KMS-11 (cell line): ENCODE measurements around the gene CHCHD6.

Source experiments
- H2AFZ ChIP-seq: fragments of 200-600 bp; sonication (generic); 2 replicates; pipeline ENCODE4 v1.6.1; 2016; ENCODE audit warnings: antibody characterized with exemption, mixed run types, low read depth
- H3K27ac ChIP-seq: fragments of 200-600 bp; sonication (generic); 2 replicates; pipeline ENCODE4 v1.6.1; 2016; ENCODE audit warnings: mild to moderate bottlenecking, mixed run types
- H3K27me3 ChIP-seq: fragments of 200-600 bp; sonication (generic); 2 replicates; pipeline ENCODE4 v1.6.1; 2017; ENCODE audit warnings: mild to moderate bottlenecking, low read depth, mixed run types, moderate library complexity; ENCODE audit not compliant: insufficient read depth
- H3K36me3 ChIP-seq: fragments of 200-600 bp; sonication (generic); 2 replicates; pipeline ENCODE4 v1.6.1; 2017; ENCODE audit warnings: mild to moderate bottlenecking, mixed run types; ENCODE audit not compliant: insufficient read depth
- H3K4me1 ChIP-seq: fragments of 200-600 bp; sonication (generic); 2 replicates; pipeline ENCODE4 v1.6.1; 2016; ENCODE audit warnings: mild to moderate bottlenecking, low read depth, mixed run types; ENCODE audit not compliant: poor library complexity, severe bottlenecking
- H3K4me2 ChIP-seq: fragments of 200-600 bp; sonication (generic); 2 replicates; pipeline ENCODE4 v1.7.0; 2016; ENCODE audit warnings: mild to moderate bottlenecking, mixed run types
- H3K4me3 ChIP-seq: fragments of 200-600 bp; sonication (generic); IDR thresholded peaks from 2 replicates; pipeline ENCODE4 v1.6.1; 2017; ENCODE audit warnings: low read depth, low read length, mixed read lengths; ENCODE audit not compliant: insufficient read depth
- H3K79me2 ChIP-seq: fragments of 200-600 bp; sonication (generic); 2 replicates; pipeline ENCODE4 v1.6.1; 2016; ENCODE audit warnings: low read depth, mixed run types; ENCODE audit not compliant: insufficient read depth
- H3K9ac ChIP-seq: fragments of 200-600 bp; sonication (generic); 2 replicates; pipeline ENCODE4 v1.6.1; 2016; ENCODE audit warnings: mild to moderate bottlenecking, mixed run types
- H4K20me1 ChIP-seq: fragments of 200-600 bp; sonication (generic); 2 replicates; pipeline ENCODE4 v1.6.1; 2016; ENCODE audit warnings: mild to moderate bottlenecking, mixed run types; ENCODE audit not compliant: insufficient read depth
- CTCF ChIP-seq: fragments of 200-600 bp; sonication (generic); conservative IDR thresholded peaks from 2 replicates; pipeline ENCODE4 v1.6.1; 2017; ENCODE audit warnings: low read depth, mild to moderate bottlenecking, antibody characterized with exemption, low read length, moderate library complexity, mixed read lengths

The CHCHD6 gene

GRCh38 chr3:126704494-126705214 is 614 bp downstream of the CHCHD6 start:
- no peak for TF ChIP-seq CTCF
- peaks cover 12% of the 10 kb centered on the region; the same call in 1 of the 2 replicates for H3K79me2 ChIP-seq
- H3K27me3 ChIP-seq = no peaks in the 10 kb centered on the region
- H3K4me2 ChIP-seq = peak overlapping the region; percentile 54
- H2AFZ ChIP-seq = peak overlapping the region; percentile 82
- H3K4me1 ChIP-seq = peaks cover 12% of the 10 kb centered on the region
- no peak overlapping the region for H3K27ac ChIP-seq
- no peaks in the 10 kb centered on the region for H4K20me1 ChIP-seq
- H3K4me3 ChIP-seq = peak overlapping the region; percentile 81
- H3K9ac ChIP-seq = peak overlapping the region; percentile 79
- H3K36me3 ChIP-seq = no peaks in the 10 kb centered on the region

- peaks cover 12% of the 10 kb centered on the region for H3K4me1 ChIP-seq
- no peak overlapping the region for H3K4me2 ChIP-seq
- no peak overlapping the region for H3K9ac ChIP-seq
- peaks cover 23% of the 10 kb centered on the region; the same call in 1 of the 2 replicates for H3K79me2 ChIP-seq
- no peaks in the 10 kb centered on the region for H4K20me1 ChIP-seq
- no peak for TF ChIP-seq CTCF
- H3K27ac ChIP-seq = no peak overlapping the region
- no peak overlapping the region for H2AFZ ChIP-seq
- no peak overlapping the region for H3K4me3 ChIP-seq
- no peaks in the 10 kb centered on the region for H3K27me3 ChIP-seq
- no peaks in the 10 kb centered on the region for H3K36me3 ChIP-seq
Measured at GRCh38 chr3:126706631-126707030, 2.6 kb downstream of the CHCHD6 start.

GRCh38 chr3:126711121-126711760 is 7.2 kb downstream of the CHCHD6 start:
- H3K4me2 ChIP-seq = no peak overlapping the region
- H3K4me1 ChIP-seq = no peaks in the 10 kb centered on the region
- no peak overlapping the region for H3K27ac ChIP-seq
- H3K27me3 ChIP-seq = no peaks in the 10 kb centered on the region
- H3K36me3 ChIP-seq = no peaks in the 10 kb centered on the region
- TF ChIP-seq CTCF = no peak
- peaks cover 15% of the 10 kb centered on the region; the same call in 1 of the 2 replicates for H3K79me2 ChIP-seq
- no peaks in the 10 kb centered on the region for H4K20me1 ChIP-seq
- H3K4me3 ChIP-seq = no peak overlapping the region
- no peak overlapping the region for H3K9ac ChIP-seq
- no peak overlapping the region for H2AFZ ChIP-seq

- H3K9ac ChIP-seq = no peak overlapping the region
- no peak for TF ChIP-seq CTCF
- H3K27me3 ChIP-seq = no peaks in the 10 kb centered on the region
- no peak overlapping the region for H3K4me3 ChIP-seq
- no peaks in the 10 kb centered on the region for H3K36me3 ChIP-seq
- no peak overlapping the region for H3K27ac ChIP-seq
- H2AFZ ChIP-seq = no peak overlapping the region
- H3K4me2 ChIP-seq = no peak overlapping the region
- H3K4me1 ChIP-seq = no peaks in the 10 kb centered on the region
- H3K79me2 ChIP-seq = peaks cover 13% of the 10 kb centered on the region; the same call in 1 of the 2 replicates
- H4K20me1 ChIP-seq = no peaks in the 10 kb centered on the region
Measured at GRCh38 chr3:126713199-126713598, 9.2 kb downstream of the CHCHD6 start.
